Right ventricle myocardium inferior (tissue), 1 donor: ENCODE measurements around the gene AP2A2. TPM values are rescaled to one million over a fixed set of nuclear protein-coding genes. Genes with fewer than 3 reads are reported as not detected.
"Not testable (repeated sequence)": the region's sequence is repeated elsewhere in the genome, so short reads cannot be mapped to it uniquely, and the experiment has no call there.

Source experiments
- ATAC-seq: fragments of 200-7000 bp; cut with Tn5 transposase; one replicate; pipeline ENCODE4 v1.9.1; 2020; ENCODE audit warnings: mild to moderate bottlenecking, moderate library complexity
- DNase-seq: peaks from one replicate; pipeline ENCODE4 v3.0.0; 2021; ENCODE audit errors: missing footprints
- intact Hi-C: fragments of 100-400 bp; cut with DNase I; formaldehyde crosslinking; loops from one replicate; pipeline ENCODE4 v1.11.0; 2022
- total RNA-seq: library from RNA; stranded (reverse); fragmentation: NEBNext Ultra II Directional; extraction: Animal tissue kit (Norgen Biotek cat#: 25700); gene quantifications from one replicate; pipeline ENCODE4 v1.2.1, GENCODE V29; 2021
- donor health status: DM: no; HTN: yes; CAD: no; lungs with severe emphysema.

The AP2A2 gene
- total RNA-seq, 1 donor from 2014 or later, result 51.7 TPM

- intact Hi-C loops, result no loop called here
- no peak for ATAC-seq
- DNase-seq, result no peak
Observed at GRCh38 chr11:1015064-1015463, 89.4 kb downstream of the AP2A2 start.

- no peak for DNase-seq
- no peak for ATAC-seq
- intact Hi-C loops, result no loop called here
Observed at GRCh38 chr11:1015826-1016545, 90.3 kb downstream of the AP2A2 start.

- peak; percentile 39 for ATAC-seq
- intact Hi-C loops, DNase-seq: not testable (repeated sequence)
Observed at GRCh38 chr11:1016610-1017126, 91.0 kb downstream of the AP2A2 start.

- intact Hi-C loops, result no loop called here
- ATAC-seq, result peak; percentile 36
- no peak for DNase-seq
Observed at GRCh38 chr11:1017269-1018005, 91.8 kb downstream of the AP2A2 start.

- no peak for ATAC-seq
- intact Hi-C loops, result no loop called here
- DNase-seq, result no peak
Observed at GRCh38 chr11:1018091-1018490, 92.4 kb downstream of the AP2A2 start.

GRCh38 chr11:1019321-1019910 lies 93.7 kb downstream of the AP2A2 start:
- no peak for DNase-seq
- intact Hi-C loops, result no loop called here
- ATAC-seq, result no peak

- intact Hi-C loops, result no loop called here
- DNase-seq (no peak), ATAC-seq (no peak)
Observed at GRCh38 chr11:1020211-1020905, 94.7 kb downstream of the AP2A2 start.

- DNase-seq, result peak; percentile 60
- no peak for ATAC-seq
- intact Hi-C loops, result no loop called here
Observed at GRCh38 chr11:1022411-1022810, 96.7 kb downstream of the AP2A2 start.

GRCh38 chr11:1022908-1023810 lies 97.5 kb downstream of the AP2A2 start:
- ATAC-seq (no peak), DNase-seq (peak; percentile 28)
- intact Hi-C loops, result no loop called here

GRCh38 chr11:1023811-1024596 lies 98.3 kb downstream of the AP2A2 start:
- ATAC-seq, result no peak
- peak; percentile 57 for DNase-seq
- intact Hi-C loops, result no loop called here

- intact Hi-C loops, result no loop called here
- ATAC-seq (no peak), DNase-seq (no peak)
Observed at GRCh38 chr11:1024597-1025409, 99.1 kb downstream of the AP2A2 start.

- ATAC-seq (no peak), DNase-seq (no peak)
- intact Hi-C loops, result no loop called here
Observed at GRCh38 chr11:1025410-1026162, 99.9 kb downstream of the AP2A2 start.

- ATAC-seq (no peak), DNase-seq (no peak)
- intact Hi-C loops, result no loop called here
Observed at GRCh38 chr11:1026163-1026450, 100.4 kb downstream of the AP2A2 start.

- no peak for DNase-seq
- intact Hi-C loops, result no loop called here
- no peak for ATAC-seq
Observed at GRCh38 chr11:1026641-1027482, 101.2 kb downstream of the AP2A2 start.

- ATAC-seq (no peak), DNase-seq (no peak)
- intact Hi-C loops, result no loop called here
Observed at GRCh38 chr11:1027483-1028290, 102.0 kb downstream of the AP2A2 start.
